RPMI8226 (cell line): ENCODE measurements around the gene KCNK13.
"Not testable (repeated sequence)": the region's sequence is repeated elsewhere in the genome, so short reads cannot be mapped to it uniquely, and the experiment has no call there.

Experiments
- DNase-seq: peaks from one replicate; pipeline ENCODE4 v3.0.0-alpha.2; 2015

Gene KCNK13

GRCh38 chr14:90200546-90200945 is 138.8 kb downstream of the KCNK13 start:
- DNase-seq, result not testable (repeated sequence)

DNA sequence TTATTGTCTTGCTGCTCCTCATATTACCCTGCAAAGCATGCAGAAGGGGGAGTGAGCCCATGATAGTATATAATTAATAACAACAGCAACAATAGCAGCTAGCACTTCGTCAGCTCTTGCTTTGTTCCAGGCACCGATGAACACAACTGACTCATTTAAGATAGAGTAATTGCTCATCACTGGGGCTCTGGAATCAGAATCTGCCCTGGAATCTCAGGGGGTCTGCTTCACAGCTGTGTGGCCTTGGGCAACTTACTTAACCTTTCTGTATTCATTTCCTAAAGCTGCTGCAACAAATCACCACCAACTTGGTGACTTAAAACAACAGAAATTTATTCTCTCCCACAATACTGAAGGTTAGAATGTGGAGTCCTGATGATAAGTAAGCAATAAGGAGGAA is 139.6 kb downstream of the KCNK13 start:
- no peak for DNase-seq

GRCh38 chr14:90204516-90204915 is 142.7 kb downstream of the KCNK13 start:
- DNase-seq, result no peak

DNA sequence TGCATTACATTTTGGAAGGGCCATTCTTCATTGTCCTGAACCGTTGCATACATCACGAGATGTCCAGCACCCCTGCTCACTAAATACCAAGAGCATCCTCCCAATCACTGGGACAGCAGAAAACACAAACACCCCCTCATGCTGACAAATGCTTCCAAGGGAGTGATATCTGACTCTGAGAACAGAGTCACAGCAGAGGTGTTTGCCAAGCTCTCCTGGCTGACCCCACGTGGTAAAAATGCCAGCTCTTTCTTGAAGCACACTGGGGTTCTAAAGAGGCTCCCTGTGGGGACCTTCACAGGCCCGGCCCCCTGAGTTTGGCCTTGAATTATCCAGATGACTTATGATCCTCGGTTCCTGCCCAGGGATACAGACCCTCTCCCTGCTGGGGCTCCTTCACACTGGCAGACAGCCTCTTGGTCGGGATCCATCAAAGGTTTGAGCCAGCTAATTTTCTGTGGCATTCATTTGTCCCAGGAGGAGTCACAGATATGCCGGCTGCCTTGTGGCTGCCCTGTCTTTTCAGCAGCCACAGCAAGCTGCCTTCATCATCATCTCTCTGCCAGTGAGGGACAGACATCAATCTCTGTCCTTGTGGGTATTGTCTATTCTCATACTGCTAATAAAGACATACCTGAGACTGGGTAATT is 151.4 kb downstream of the KCNK13 start:
- no peak for DNase-seq

GRCh38 chr14:90228478-90228877 is 166.7 kb downstream of the KCNK13 start:
- no peak for DNase-seq

GRCh38 chr14:90229942-90230341 is 168.1 kb downstream of the KCNK13 start:
- DNase-seq, result not testable (repeated sequence)
